Measurements from ENCODE around the gene ANAPC5. TPM values are rescaled to one million over a fixed set of nuclear protein-coding genes. Genes with fewer than 3 reads are reported as not detected.

Gene ANAPC5
- total RNA-seq, 1 donor from 2014 or later: 144 TPM

DNA sequence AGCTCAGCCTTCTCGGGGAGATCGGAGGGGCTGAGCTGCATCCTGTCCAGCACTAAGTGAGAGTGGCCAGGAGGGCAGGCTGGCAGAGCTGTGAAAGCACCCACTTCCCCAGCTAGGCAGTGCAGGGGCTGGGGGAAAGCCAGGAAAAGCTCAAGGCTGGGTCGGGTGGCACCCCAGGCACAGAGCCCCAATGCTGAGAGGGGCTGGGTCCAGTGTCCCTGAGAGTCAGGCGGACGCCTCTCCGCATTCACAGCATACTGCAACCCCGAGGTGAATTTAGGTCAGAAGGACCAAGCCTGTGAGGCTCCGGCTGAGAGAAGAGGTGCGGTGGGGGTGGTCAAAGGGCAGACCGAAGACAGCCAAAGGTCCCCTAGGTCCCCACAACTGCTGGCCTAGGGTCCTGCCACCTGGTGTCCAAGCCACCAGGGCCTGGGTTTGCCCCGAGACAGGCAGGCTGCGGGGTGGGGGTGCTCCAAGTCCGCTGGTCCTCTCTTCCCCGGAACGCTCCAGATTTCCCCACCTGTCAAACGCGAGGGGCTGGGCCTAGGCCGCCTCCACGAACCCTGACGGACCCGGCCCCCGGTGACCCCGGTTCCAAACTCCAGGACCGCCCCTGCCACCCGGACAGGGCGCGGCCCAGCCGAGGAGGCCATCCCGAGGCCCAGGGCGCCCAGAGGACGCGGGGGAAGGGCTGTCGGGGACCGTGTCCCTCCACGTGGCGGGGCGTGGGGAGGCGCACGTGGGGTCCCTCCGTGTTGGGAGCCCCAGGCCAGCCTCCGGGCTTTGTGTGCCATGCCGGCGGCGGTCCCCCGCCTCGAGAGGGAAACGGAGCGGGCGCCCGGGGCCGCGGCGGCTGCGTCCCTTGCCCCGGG lies 56.2 kb downstream of the ANAPC5 start:
- Mint-ChIP-seq H3K27me3 (ENCODE audit: insufficient read depth) (no peaks in the 10 kb centered on the region), H3K4me3 (peak overlapping the region; percentile 94), H3K9me3 (no peaks in the 10 kb centered on the region), H3K36me3 (ENCODE audit: low read depth) (peaks cover 10% of the 10 kb centered on the region), H3K27ac (peak overlapping the region; percentile 84), H3K4me1 (ENCODE audit: low read depth) (peaks cover 35% of the 10 kb centered on the region)
- intact Hi-C loops (cut with micrococcal nuclease): loop anchor here (1.0 to 5.0 kb wide), 8 partner anchors 54 to 714 kb away; partner anchors contain the start of genes ANAPC5, MLEC, ORAI1 and P2RX4
- DNase-seq (ENCODE audit: low spot score): no peak

DNA sequence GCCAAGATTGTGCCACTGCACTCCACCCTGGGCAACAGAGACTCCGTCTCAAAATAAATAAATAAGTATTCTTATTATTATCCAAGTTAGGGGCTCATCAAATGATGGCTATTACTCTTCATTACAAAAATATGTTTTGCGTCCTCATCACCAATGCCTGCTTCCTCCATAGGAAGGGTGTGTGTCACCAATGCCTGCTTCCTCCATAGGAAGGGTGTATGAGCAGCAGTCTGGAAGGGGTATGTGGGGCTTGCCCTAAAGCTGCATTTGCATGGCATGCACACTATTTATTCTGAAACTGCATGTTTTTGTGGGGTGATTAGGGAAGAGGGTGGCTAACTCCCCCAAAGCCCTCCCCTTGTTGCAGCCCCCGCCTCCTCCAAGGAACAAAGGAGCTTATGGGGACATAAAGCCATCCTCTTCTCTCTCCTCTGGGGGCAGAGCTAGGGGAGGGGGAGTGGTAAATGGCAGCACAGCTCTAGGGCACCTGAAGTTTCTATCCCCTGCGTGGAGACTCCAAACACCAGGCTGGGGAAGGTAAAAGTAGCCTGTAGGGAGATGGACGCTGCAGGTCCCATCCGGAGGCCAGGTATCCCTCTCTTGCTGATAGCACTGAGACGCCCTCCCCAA lies 57.0 kb downstream of the ANAPC5 start:
- no peak for DNase-seq (ENCODE audit: low spot score)
- Mint-ChIP-seq H3K9me3 (no peaks in the 10 kb centered on the region), H3K4me1 (ENCODE audit: low read depth) (peaks cover 33% of the 10 kb centered on the region), H3K27me3 (ENCODE audit: insufficient read depth) (no peaks in the 10 kb centered on the region), H3K4me3 (peak overlapping the region; percentile 94), H3K27ac (peak overlapping the region; percentile 84), H3K36me3 (ENCODE audit: low read depth) (peaks cover 10% of the 10 kb centered on the region)
- intact Hi-C loops (cut with micrococcal nuclease): loop anchor here (5.0 kb wide), 4 partner anchors 53 to 713 kb away; partner anchors contain the start of genes ORAI1 and POP5

DNA sequence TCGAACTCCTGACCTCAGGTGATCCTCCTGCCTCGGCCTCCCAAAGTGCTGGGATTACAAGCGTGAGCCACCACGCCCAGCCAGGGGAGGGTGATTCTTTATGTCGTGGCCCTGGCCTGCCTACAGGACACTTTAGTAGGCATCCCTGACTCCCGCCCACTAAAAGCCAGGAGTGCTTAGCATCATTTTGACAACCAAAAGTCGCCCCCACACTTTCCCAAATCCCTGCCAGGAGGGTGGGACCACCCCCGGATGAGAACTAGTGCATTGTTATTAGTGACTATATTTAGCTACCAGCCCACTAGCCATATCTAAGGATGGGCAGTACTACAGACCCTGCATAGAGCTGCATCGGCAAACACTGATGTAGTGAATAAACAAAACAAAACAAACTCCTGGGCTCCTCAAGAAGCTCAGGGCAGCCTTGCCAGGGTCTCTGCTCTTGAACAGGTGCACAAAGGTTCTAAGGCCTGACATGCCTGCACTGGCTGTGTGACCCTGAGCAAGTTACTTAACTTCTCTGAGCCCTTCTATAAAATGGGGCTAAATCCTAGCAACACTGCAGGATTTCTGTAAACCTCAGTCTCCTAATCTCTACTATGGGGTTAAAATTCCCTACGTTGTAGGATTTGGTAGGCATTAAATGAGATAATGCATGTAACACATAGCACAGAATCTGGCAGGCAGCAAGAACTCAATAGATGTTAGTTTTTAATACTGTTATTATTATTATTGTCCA lies 57.9 kb downstream of the ANAPC5 start:
- DNase-seq (ENCODE audit: low spot score): no peak
- Mint-ChIP-seq H3K36me3 (ENCODE audit: low read depth) (peaks cover 13% of the 10 kb centered on the region), H3K4me1 (ENCODE audit: low read depth) (peaks cover 26% of the 10 kb centered on the region), H3K27me3 (ENCODE audit: insufficient read depth) (no peaks in the 10 kb centered on the region), H3K9me3 (no peaks in the 10 kb centered on the region), H3K27ac (no peak overlapping the region), H3K4me3 (peak overlapping the region; percentile 1)
- intact Hi-C loops (cut with micrococcal nuclease): no loop called here

DNA sequence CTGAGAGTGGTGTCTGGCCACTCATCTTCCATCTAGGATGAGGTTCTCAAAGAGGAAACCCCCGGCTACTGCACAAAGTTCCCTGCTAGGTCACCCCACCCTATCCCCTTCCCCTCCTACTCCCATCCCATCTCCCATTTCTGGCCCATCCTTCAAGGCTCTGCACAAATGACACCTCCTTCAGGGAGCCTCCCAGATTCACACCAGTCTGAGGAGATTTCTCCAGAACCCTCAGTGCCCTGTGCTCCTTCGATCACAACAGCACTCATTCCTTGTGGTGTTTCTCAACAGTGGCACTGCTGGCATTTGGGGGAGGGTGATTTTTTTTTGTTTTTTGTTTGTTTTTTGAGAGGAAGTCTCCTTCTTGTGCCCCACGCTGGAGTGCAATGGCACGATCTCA lies 58.6 kb downstream of the ANAPC5 start:
- Mint-ChIP-seq H3K4me1 (ENCODE audit: low read depth) (peaks cover 26% of the 10 kb centered on the region), H3K9me3 (no peaks in the 10 kb centered on the region), H3K27me3 (ENCODE audit: insufficient read depth) (no peaks in the 10 kb centered on the region), H3K27ac (no peak overlapping the region), H3K36me3 (ENCODE audit: low read depth) (peaks cover 13% of the 10 kb centered on the region), H3K4me3 (no peak overlapping the region)
- DNase-seq (ENCODE audit: low spot score): no peak
- intact Hi-C loops (cut with micrococcal nuclease): no loop called here

DNA sequence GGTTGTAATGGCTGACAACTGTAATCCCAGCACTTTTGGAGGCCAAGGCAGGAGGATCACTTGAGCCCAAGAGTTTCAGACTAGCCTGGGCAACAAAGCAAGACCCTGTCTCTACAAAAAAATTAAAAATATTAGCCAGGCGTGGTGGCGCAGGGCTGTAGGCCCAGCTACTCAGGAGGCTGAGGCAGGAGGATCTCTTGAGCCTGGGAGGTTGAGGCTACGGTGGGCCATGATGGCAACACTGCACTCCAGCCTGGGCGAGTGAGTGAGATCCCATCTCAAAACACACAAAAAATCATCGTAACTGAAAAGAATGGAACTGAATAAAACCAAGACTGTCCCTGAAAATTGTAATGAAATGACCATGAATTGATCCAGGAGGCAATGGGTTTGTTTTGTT lies 61.8 kb downstream of the ANAPC5 start:
- Mint-ChIP-seq H3K36me3 (ENCODE audit: low read depth) (peaks cover 13% of the 10 kb centered on the region), H3K4me1 (ENCODE audit: low read depth) (peaks cover 18% of the 10 kb centered on the region), H3K4me3 (no peak overlapping the region), H3K9me3 (no peaks in the 10 kb centered on the region), H3K27ac (no peak overlapping the region), H3K27me3 (ENCODE audit: insufficient read depth) (no peaks in the 10 kb centered on the region)
- DNase-seq (ENCODE audit: low spot score): no peak
- intact Hi-C loops (cut with micrococcal nuclease): no loop called here

DNA sequence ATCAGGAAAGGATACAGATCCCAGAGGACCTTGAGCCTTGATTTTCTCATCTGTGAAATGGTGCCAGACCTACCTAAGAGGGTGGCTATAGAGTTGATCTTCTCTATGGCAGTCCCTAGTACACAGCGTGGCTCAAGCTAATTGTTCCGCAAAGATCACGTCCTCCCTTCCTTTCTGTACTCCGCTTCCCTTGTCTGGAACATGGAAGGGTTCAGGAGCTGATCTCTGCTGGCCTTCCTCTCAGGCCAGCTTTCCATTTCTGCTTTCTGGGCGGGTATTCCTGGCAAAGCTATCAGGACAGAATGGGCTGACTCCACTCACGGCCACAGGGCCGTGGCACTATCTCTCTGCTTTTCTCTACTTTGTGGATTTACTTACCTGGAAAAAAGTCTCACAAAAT lies 62.2 kb downstream of the ANAPC5 start:
- H3K9me3 Mint-ChIP-seq: no peaks in the 10 kb centered on the region
- DNase-seq (ENCODE audit: low spot score): no peak
- H3K27me3 Mint-ChIP-seq (ENCODE audit: insufficient read depth): no peaks in the 10 kb centered on the region
- H3K4me1 Mint-ChIP-seq (ENCODE audit: low read depth): peaks cover 13% of the 10 kb centered on the region
- H3K4me3 Mint-ChIP-seq: no peak overlapping the region
- intact Hi-C loops (cut with micrococcal nuclease): no loop called here
- H3K36me3 Mint-ChIP-seq (ENCODE audit: low read depth): peaks cover 13% of the 10 kb centered on the region
- no peak overlapping the region for H3K27ac Mint-ChIP-seq

DNA sequence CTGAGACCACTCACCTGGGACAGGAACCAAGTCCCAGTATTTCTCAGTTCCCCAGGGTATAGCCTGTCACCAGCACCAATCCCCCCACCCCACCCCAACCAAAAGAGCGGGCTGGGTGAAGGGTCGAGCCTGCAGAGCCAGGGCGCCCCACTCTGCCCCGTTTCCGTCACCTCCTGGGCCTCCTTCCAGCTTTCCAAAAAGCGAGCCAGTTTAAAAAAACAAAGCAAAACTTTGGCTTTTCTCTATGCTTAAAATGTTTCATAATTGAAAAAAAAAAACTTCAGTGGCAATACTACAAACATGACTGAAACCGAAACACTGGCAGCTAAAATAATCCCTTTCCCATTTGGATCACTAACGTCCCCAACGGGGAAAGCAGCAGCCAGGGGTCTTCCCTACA lies 63.2 kb downstream of the ANAPC5 start:
- Mint-ChIP-seq H3K36me3 (ENCODE audit: low read depth) (peaks cover 13% of the 10 kb centered on the region), H3K4me1 (ENCODE audit: low read depth) (peaks cover 13% of the 10 kb centered on the region)

DNA sequence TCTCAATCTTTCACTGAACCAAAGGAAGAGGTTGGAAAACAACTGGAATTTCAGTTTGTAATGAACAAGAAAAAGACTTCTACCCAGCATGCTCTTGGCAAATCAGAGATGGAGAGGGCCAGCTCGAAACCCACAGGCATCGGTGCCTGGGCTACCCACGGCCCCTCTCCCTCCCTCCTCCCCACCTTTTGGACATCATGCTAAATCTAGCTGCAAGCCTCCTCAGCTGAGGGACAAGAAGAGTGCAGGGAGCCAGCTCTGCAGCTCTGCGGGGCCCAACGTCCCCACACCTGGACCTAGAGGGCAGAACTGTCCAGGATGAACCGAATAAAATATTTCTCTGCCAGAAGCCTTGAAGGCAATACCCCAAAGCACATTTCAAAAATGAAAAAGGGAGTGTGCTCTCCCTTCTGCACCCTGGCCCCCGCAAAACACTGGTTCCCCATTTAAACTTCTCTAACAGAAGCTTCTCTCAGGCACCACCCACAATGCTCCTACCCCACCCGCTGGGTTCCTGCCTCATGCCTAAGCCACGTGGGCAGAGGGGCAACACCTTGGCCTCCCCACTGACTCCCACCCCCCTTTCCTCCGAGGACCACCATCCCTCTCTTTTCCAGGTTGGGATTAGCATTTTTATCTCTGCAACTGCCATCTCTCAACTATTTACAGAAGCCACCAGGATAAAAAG lies 63.9 kb downstream of the ANAPC5 start:
- H3K27ac Mint-ChIP-seq: no peak overlapping the region
- intact Hi-C loops (cut with micrococcal nuclease): no loop called here
- H3K4me3 Mint-ChIP-seq: no peak overlapping the region
- no peak for DNase-seq (ENCODE audit: low spot score)
- H3K9me3 Mint-ChIP-seq: no peaks in the 10 kb centered on the region
- no peaks in the 10 kb centered on the region for H3K27me3 Mint-ChIP-seq (ENCODE audit: insufficient read depth)
- H3K36me3 Mint-ChIP-seq (ENCODE audit: low read depth): peaks cover 13% of the 10 kb centered on the region
- peaks cover 7% of the 10 kb centered on the region for H3K4me1 Mint-ChIP-seq (ENCODE audit: low read depth)

More for the DNA sequence above, 63.2 kb downstream of the ANAPC5 start:
- no peak overlapping the region for H3K27ac Mint-ChIP-seq
- H3K9me3 Mint-ChIP-seq: no peaks in the 10 kb centered on the region
- DNase-seq (ENCODE audit: low spot score): no peak
- no peak overlapping the region for H3K4me3 Mint-ChIP-seq
- H3K27me3 Mint-ChIP-seq (ENCODE audit: insufficient read depth): no peaks in the 10 kb centered on the region
- intact Hi-C loops (cut with micrococcal nuclease): no loop called here

DNA sequence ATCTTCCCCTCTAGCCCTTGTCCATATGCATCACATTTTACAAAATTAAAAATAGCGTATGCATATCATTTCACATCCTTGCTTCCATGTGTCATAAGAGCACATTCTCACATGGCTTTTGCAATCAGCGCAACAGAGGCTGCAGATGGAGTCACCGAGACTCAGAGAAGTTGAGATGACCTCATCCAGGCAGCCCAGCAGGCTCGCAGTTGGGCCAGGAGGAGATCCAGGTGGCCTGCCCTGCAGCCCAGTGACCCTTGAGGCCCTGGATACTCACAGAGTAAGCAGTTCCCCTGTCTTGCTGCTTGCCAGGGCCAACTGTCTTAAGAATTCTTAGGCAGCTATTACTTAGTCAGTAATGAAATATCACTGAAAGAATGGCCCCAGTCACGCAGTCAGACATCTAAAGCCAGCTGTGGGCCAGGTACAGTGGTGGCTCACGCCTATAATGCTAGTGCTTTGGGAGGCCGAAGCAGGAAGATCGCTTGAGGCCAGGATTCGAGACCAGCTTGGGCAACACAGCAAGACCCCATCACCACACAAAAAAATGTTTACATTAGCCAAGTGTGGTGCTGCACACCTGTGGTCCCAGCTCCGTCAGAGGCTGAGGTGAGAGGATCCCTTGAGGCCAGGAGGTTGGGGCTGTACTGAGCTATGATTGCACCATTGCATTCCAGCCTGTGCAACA lies 64.8 kb downstream of the ANAPC5 start:
- intact Hi-C loops (cut with micrococcal nuclease): no loop called here
- H3K4me1 Mint-ChIP-seq (ENCODE audit: low read depth): peaks cover 3% of the 10 kb centered on the region
- H3K27me3 Mint-ChIP-seq (ENCODE audit: insufficient read depth): no peaks in the 10 kb centered on the region
- H3K9me3 Mint-ChIP-seq: no peaks in the 10 kb centered on the region
- peaks cover 12% of the 10 kb centered on the region for H3K36me3 Mint-ChIP-seq (ENCODE audit: low read depth)
- no peak for DNase-seq (ENCODE audit: low spot score)
- H3K27ac Mint-ChIP-seq: no peak overlapping the region
- no peak overlapping the region for H3K4me3 Mint-ChIP-seq

DNA sequence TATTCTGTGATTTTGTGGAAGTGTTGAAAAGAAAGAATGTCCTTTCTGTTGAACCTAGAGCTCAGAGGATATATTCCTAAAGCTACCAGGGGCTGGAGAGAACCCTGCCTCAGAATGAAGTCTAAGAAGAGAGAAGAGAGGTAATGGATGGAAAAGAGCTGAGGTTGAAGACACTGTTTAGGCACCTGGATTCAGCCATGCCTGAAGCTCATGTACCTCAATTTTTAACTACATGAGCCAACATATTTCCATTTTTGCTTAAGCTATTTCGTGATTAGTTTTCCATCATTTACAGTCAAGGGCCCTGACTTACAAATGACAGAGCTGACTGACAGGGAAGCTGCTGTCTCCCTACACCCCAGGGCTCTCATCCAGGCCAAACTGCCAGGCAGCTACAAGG lies 66.4 kb downstream of the ANAPC5 start:
- intact Hi-C loops (cut with micrococcal nuclease): no loop called here

DNA sequence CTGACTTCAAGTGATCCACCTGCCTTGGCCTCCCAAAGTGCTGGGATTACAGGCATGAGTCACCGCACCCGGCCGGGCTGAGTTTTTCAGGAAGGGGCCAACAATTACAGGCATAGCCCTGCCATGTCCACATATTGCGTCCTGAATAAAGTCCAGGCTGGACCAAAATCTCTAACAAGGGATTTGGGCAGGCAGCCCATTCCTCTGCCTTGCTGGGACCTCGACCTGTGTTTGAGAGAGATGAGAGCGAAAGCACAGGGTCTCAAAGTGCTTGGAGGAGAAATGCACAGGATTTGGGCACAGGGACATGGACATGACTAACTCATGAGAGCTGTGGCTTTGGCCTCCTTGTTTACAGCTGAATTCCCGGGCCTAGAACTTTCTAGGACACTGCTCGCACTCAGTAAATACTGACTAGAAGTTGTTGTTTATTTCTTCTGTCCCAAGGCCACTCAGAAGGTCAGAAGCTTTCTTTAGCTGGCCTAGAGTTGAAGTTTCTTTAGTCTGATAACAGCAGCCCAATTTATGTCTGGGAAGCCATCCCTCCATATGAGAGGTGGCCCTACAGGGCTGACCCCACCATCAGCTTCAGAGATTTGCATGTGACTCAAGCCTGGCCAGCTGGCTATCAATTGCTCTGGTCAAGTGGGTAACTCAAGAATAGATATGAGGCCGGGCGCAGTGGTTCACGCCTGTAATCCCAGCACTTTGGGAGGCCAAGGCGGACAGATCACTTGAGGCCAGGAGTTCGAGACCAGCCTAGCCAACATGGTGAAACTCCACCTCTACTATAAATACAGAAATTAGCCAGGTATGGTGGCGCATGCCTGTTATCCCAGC lies 67.4 kb downstream of the ANAPC5 start:
- Mint-ChIP-seq H3K27me3 (ENCODE audit: insufficient read depth) (no peaks in the 10 kb centered on the region), H3K4me1 (ENCODE audit: low read depth) (no peaks in the 10 kb centered on the region), H3K4me3 (no peak overlapping the region), H3K27ac (no peak overlapping the region), H3K9me3 (no peaks in the 10 kb centered on the region), H3K36me3 (ENCODE audit: low read depth) (no peaks in the 10 kb centered on the region)
- no peak for DNase-seq (ENCODE audit: low spot score)
- intact Hi-C loops (cut with micrococcal nuclease): no loop called here

More for the DNA sequence above, 66.4 kb downstream of the ANAPC5 start:
- Mint-ChIP-seq H3K36me3 (ENCODE audit: low read depth) (peaks cover 3% of the 10 kb centered on the region), H3K4me3 (no peak overlapping the region), H3K27me3 (ENCODE audit: insufficient read depth) (no peaks in the 10 kb centered on the region), H3K4me1 (ENCODE audit: low read depth) (no peaks in the 10 kb centered on the region), H3K27ac (no peak overlapping the region), H3K9me3 (no peaks in the 10 kb centered on the region)
- DNase-seq (ENCODE audit: low spot score): no peak
